Measurements from ENCODE around the gene FURIN. TPM values are rescaled to one million over a fixed set of nuclear protein-coding genes. Genes with fewer than 3 reads are reported as not detected.
A peak's percentile ranks its signal among the peaks of the same experiment; 100 is the strongest.

The FURIN gene
- total and polyA plus RNA-seq, 9 of the 15 experiments (the other 6 are each of a cell fraction or from before 2014, with no cell fraction given) = 0.92 to 99.9 (median 34.8) TPM

DNA sequence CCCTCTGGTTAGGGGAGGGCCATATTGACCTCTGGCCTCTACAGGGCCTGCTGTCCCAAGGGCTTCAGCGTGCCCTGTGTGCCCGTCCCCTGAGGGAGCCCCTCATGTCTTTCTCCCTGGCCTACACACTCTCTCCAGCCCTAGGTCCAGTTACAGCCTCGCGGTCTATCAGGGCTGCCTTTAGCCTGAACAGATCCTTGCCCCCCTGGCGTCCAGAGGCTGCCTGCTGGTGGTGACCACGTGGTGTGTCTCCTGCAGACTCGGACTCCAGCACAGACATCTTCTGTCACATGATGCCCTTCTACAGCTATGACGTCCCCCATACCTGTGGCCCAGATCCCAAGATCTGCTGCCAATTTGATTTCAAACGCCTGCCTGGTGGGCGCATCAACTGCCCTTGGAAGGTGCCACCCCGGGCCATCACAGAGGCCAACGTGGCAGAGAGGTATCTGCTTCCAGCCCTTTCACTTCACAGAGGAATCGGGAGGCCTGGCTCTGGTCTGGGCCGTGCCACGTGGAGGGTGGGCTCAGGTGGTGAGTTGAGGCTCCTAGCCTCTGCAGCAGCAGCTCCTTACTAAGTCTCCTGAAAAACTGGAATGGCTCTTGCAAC is 38.8 kb downstream of the FURIN start:
- Histone ChIP-seq H3K4me3 (no peak overlapping the region), H3K27me3 (ENCODE audit: control insufficient read depth in 2 of 2, insufficient read depth in 2 of 2, low read length in 2 of 2) (no peaks in the 10 kb centered on the region), H3K9me1 (ENCODE audit: control insufficient read depth, insufficient read depth, low read length) (peaks cover 4% of the 10 kb centered on the region), H3K4me1 (replicated peaks in 1 of 2; ENCODE audit: control insufficient read depth in 2 of 2, insufficient read depth in 2 of 2, low read length in 2 of 2) (peaks cover 14 to 60% of the 10 kb centered on the region in 2 experiments; a peak in 4 of 5 replicates), H3K9me3 (replicated peaks; ENCODE audit: control insufficient read depth, insufficient read depth, low read depth, low read length) (no peaks in the 10 kb centered on the region), H3K36me3 (ENCODE audit: control insufficient read depth, insufficient read depth, low read length) (peaks cover 76% of the 10 kb centered on the region), H3K27ac (ENCODE audit: extremely low read depth, low read depth, low read length) (no peak overlapping the region), H4K20me1 (replicated peaks; ENCODE audit: control insufficient read depth, insufficient read depth, low read length) (no peaks in the 10 kb centered on the region), H3K79me2 (ENCODE audit: control insufficient read depth, insufficient read depth, low read length) (peaks cover 49% of the 10 kb centered on the region), H2AFZ (ENCODE audit: low read depth, low read length) (no peak overlapping the region), H3K9ac (ENCODE audit: insufficient read depth in 1 of 2, low read depth in 2 of 2, low read length in 2 of 2) (peak overlapping the region in 1 of 2 experiments; percentile 86; a peak in 2 of 4 replicates), H3K4me2 (ENCODE audit: insufficient read depth, low read length) (no peak overlapping the region)
- no peak for FAIRE-seq
- intact Hi-C loops (cut with micrococcal nuclease) (no loop called here), in situ Hi-C loops (cut with MboI) (no loop called here)
- CTCF ChIA-PET (ENCODE audit: low intra/inter-chr PET ratio) = no interaction called here
- TF ChIP-seq, protein P1, sequence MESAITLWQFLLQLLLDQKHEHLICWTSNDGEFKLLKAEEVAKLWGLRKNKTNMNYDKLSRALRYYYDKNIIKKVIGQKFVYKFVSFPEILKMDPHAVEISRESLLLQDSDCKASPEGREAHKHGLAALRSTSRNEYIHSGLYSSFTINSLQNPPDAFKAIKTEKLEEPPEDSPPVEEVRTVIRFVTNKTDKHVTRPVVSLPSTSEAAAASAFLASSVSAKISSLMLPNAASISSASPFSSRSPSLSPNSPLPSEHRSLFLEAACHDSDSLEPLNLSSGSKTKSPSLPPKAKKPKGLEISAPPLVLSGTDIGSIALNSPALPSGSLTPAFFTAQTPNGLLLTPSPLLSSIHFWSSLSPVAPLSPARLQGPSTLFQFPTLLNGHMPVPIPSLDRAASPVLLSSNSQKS (CRISPR knock-in tag; IDR thresholded peaks at IDR 0.05) = no peak
- peak; percentile 57 for TF ChIP-seq RBFOX2 (IDR thresholded peaks at IDR 0.05; ENCODE audit: low read depth, low read length)
- TF ChIP-seq KAT2B (IDR thresholded peaks at IDR 0.05; ENCODE audit: low read depth, low read length) = no peak
- TF ChIP-seq POLR2H (tag; IDR thresholded peaks at IDR 0.05; ENCODE audit: low read depth) = no peak
- no peak for TF ChIP-seq CXXC5 (CRISPR knock-in tag; IDR thresholded peaks at IDR 0.05)
- TF ChIP-seq CBX1 (IDR thresholded peaks at IDR 0.05; ENCODE audit: low read depth) = no peak
- no peak for TF ChIP-seq CSDE1 (IDR thresholded peaks at IDR 0.05)
- TF ChIP-seq NR3C1 (CRISPR knock-in tag; IDR thresholded peaks at IDR 0.05) = no peak
- TF ChIP-seq MNT (conservative IDR thresholded peaks at IDR 0.05) = no peak
- TF ChIP-seq ZFP30 (CRISPR knock-in tag; IDR thresholded peaks at IDR 0.05; ENCODE audit: borderline replicate concordance) = no peak
- TF ChIP-seq ZNF174 (CRISPR knock-in tag; IDR thresholded peaks at IDR 0.05) = no peak
- TF ChIP-seq ZSCAN29 (IDR thresholded peaks at IDR 0.05) = no peak
- TF ChIP-seq SREBF1 (IDR thresholded peaks at IDR 0.05; ENCODE audit: borderline replicate concordance, low read depth, low read length) = no peak
- TF ChIP-seq POLR2G (IDR thresholded peaks at IDR 0.05; ENCODE audit: low read depth, low read length) = peak; percentile 38
- TF ChIP-seq ERF (CRISPR knock-in tag; IDR thresholded peaks at IDR 0.05) = no peak
- TF ChIP-seq ZBTB26 (CRISPR knock-in tag; IDR thresholded peaks at IDR 0.05) = no peak
- TF ChIP-seq L3MBTL2 (IDR thresholded peaks at IDR 0.05) = no peak
- no peak for TF ChIP-seq LCOR (CRISPR knock-in tag; IDR thresholded peaks at IDR 0.05)
- POLR2A ChIA-PET = interaction anchor here (6.2 kb wide), 1 partner anchor 8 kb away, joined by 54 read pairs; no protein-coding TSS in a partner anchor
- DNase-seq (ENCODE audit: extremely low read depth in 1 of 4, low spot score in 3 of 4) = no peak
- BruUV-seq (replicated peaks) = no TSS peak
- ATAC-seq = no peak
- 94% methylated on average over 13 of the region's 15 CpGs for WGBS (ENCODE audit: insufficient coverage, low coverage, missing lambda C conversion rate)

All from K562 (cell line).